GM12865 (cell line): ENCODE results near the gene OGT.

Experiments
- DNase-seq: peaks from one replicate; pipeline ENCODE4 v3.0.0; 2010; ENCODE audit warnings: low read depth
- H3K4me3 ChIP-seq: 2 replicates; pipeline ENCODE4 v1.5.1; 2011; ENCODE audit warnings: mild to moderate bottlenecking, low read depth, low read length, control low read depth
- TF ChIP-seq, protein P1 (sequence below): IDR thresholded peaks from 2 replicates; pipeline ENCODE4 v1.5.1; 2011; ENCODE audit warnings: low read length, control low read depth, low read depth, inconsistent platforms; ENCODE audit not compliant: insufficient read depth; ENCODE audit errors: missing control alignments

OGT gene

DNA sequence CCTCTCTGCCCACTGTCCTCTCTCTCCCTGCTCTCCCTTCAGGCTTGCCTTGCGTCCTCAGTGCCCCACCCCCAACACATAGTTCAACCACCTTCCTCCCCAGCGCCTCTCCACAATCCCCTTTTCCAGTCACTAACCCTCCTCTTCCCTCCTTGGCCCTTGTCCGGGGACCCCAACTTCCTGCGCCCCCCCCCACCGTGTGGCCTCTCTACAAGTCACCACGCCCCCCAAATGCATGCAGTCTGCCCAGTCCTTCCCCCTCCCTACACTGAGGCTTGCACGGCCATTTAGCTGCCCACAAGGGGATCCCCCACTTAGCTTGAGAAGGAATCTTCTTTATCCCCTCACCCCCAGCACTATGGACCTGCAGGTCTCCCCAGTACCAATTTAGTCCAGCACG is 84.8 kb downstream of the OGT start:
- H3K4me3 ChIP-seq: peak overlapping the region; percentile 63

DNA sequence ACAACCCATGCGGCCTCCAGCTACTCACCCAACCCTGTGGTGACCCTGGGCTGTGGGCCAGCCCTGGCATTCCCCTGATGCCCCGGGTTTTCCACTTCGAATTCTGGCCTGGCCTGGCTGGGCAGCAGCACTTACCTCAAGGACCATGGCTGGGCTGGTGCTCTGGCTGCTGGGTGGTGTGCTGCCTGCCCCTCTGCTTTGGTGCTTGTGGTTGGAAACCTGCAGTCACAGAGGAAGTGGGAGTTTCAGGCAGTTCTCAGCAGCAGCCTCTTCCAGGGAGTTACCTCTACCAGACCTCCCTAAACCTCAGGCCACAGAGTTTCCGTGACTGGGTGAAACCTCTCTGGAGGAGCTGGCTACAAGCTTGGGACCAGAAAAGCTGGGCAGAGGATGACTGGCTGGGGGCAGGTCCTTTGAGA is 85.4 kb downstream of the OGT start, which contains the start of gene CXCR3:
TSS of gene CXCR3 (minus strand) at position 209 of the 419 bp plus-strand sequence. CDS start at position 147, 62 bp downstream.
- peak; percentile 92 for DNase-seq

More for the DNA sequence above, 84.8 kb downstream of the OGT start:
- TF ChIP-seq, protein P1, sequence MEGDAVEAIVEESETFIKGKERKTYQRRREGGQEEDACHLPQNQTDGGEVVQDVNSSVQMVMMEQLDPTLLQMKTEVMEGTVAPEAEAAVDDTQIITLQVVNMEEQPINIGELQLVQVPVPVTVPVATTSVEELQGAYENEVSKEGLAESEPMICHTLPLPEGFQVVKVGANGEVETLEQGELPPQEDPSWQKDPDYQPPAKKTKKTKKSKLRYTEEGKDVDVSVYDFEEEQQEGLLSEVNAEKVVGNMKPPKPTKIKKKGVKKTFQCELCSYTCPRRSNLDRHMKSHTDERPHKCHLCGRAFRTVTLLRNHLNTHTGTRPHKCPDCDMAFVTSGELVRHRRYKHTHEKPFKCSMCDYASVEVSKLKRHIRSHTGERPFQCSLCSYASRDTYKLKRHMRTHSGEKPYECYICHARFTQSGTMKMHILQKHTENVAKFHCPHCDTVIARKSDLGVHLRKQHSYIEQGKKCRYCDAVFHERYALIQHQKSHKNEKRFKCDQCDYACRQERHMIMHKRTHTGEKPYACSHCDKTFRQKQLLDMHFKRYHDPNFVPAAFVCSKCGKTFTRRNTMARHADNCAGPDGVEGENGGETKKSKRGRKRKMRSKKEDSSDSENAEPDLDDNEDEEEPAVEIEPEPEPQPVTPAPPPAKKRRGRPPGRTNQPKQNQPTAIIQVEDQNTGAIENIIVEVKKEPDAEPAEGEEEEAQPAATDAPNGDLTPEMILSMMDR: no peak
- DNase-seq: no peak

DNA sequence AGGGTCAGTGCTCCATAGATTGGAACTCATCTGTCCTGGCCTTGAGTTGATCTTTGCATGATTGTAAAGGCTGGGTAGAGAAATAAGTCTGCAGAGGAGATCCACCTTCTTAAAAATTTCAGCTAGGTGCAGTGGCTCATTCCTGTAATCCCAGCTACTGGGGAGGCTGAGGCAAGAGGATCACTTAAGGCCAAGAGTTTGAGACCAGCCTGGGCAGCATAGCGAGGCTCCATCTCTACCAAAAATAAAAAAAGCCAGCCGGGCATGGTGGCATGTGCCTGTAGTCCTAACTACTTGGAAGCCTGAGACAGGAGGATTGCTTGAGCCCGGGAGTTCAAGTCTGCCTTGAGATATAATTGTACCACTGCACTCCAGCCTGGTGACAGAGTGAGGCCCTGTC is 85.9 kb downstream of the OGT start:
- no peak for DNase-seq
- TF ChIP-seq, protein P1: no peak
- peak overlapping the region; percentile 63 for H3K4me3 ChIP-seq

More for the DNA sequence above, 85.4 kb downstream of the OGT start, which contains the start of gene CXCR3:
- H3K4me3 ChIP-seq: peak within 1 kb of the TSS; percentile 63
- TF ChIP-seq, protein P1: no peak

DNA sequence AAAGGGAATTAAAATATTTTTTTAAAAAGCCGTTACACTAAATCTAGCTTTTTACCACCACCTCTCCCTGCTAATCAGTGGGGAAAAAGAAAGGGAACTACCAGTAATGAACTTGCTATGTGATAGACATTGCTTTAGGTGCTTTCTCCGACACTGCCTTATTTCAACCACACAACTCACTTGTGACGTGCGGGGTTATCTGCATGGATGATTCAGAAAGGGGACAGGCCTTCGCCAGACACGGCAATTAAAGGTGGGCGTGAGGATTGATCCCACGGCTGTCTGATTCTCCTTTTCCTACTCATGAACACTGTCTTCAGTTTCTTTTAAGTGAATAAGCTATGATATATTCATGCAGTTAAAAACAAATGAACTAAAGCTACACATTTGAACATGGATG is 86.3 kb downstream of the OGT start:
- TF ChIP-seq, protein P1: no peak
- DNase-seq: peak; percentile 67
- H3K4me3 ChIP-seq: peak overlapping the region; percentile 63

DNA sequence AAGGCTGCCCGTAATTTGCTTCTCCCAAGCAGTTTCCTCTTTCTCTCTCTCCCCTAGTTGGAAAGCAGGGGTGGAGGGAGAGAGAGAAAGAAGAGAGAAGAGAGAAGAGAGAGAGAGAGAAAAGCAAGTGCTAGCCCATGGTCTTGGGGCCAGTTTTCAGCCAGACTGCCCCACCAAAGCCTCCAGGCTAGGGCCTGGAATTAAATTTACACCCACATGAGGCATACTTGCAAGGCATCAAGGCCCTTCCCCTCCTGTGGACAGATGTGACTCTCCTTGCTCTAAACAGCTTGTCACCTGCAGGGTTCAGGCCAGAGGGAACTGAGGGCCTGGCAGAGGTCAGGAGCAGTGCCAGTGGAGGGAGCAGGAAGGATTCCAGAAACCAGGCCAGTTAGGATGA is 87.1 kb downstream of the OGT start:
- no peak overlapping the region for H3K4me3 ChIP-seq
- no peak for DNase-seq
- TF ChIP-seq, protein P1: no peak

DNA sequence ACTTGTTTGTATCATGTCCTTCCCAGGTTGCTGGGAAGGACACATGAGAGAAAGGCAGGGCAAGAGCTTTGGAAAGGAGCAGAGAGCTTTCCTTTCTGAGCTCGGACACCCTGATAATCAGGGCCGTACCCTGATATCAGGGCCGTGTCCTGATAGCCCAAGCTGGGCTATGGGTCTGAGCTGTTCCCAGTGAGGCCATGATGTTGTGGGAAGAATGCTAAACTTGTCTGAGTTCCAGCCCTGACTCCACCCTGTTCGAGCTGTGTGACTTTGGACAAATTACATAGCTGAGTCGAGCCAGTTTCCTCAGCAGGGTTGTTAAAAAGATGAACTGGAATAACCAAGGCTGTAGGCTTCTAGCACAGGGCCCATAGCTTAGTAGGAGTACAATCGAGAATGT is 88.7 kb downstream of the OGT start:
- TF ChIP-seq, protein P1: no peak
- H3K4me3 ChIP-seq: no peak overlapping the region
- DNase-seq: no peak

DNA sequence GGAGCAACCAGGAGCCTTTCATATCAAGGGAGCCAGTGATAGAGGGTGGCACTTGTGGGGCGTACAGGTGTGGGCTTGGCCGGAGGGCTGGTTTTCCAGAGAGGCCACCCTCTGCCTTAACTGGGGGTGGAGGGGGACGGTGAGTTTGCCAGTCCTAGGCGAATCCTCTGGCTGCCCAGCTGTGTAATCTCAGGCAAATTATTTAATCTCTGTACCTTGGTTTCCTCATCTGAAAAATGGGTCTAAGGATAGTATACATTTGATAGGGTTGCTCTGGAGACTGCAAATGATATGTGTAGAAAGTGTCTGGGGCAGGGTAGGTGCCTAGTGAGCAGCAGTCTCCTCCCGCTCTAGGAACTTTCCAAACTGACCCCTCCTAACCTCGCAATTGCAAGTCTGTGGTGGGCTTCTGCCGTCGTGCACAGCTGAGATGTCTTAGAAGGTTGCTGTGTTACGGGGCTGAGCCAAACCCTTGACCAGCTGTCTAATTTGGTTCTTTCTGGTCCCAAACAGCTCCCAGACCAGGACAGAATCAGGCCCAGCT is 89.2 kb downstream of the OGT start:
- no peak for DNase-seq
- no peak overlapping the region for H3K4me3 ChIP-seq
- TF ChIP-seq, protein P1: no peak
